ENCODE results near the gene RETREG2.
A peak's percentile ranks its signal among the peaks of the same experiment; 100 is the strongest.

Gene RETREG2

GRCh38 chr2:219177552-219178376 lies at the start of gene RETREG2:
RETREG2 (plus strand) TSS chr2:219178275; CDS start chr2:219178353, 78 bp downstream.
- DNase-seq (ENCODE audit: low read depth in 2 of 2), result peak; percentile 38 to 59

GRCh38 chr2:219128396-219128795 lies 49.7 kb upstream of the RETREG2 start:
- no peak for DNase-seq (ENCODE audit: low read depth in 2 of 2)

GRCh38 chr2:219129589-219129988 lies 48.5 kb upstream of the RETREG2 start:
- no peak for DNase-seq (ENCODE audit: low read depth in 2 of 2)

- DNase-seq (ENCODE audit: low read depth in 2 of 2), result no peak
These were observed 46.7 kb upstream of the RETREG2 start for GRCh38 chr2:219131327-219131726.

- no peak for DNase-seq (ENCODE audit: low read depth in 2 of 2)
These were observed 46.3 kb upstream of the RETREG2 start for GRCh38 chr2:219131744-219132143.

- no peak for DNase-seq (ENCODE audit: low read depth in 2 of 2)
These were observed 44.1 kb upstream of the RETREG2 start for GRCh38 chr2:219133976-219134375.

GRCh38 chr2:219140722-219141121 lies 37.4 kb upstream of the RETREG2 start:
- no peak for DNase-seq (ENCODE audit: low read depth in 2 of 2)

- DNase-seq (ENCODE audit: low read depth in 2 of 2), result no peak
These were observed 35.7 kb upstream of the RETREG2 start for GRCh38 chr2:219142329-219142728.

- DNase-seq (ENCODE audit: low read depth in 2 of 2), result no peak
These were observed 28.4 kb upstream of the RETREG2 start for GRCh38 chr2:219149667-219150066.

GRCh38 chr2:219155054-219155644 lies 22.9 kb upstream of the RETREG2 start:
- no peak for DNase-seq (ENCODE audit: low read depth in 2 of 2)

- DNase-seq (ENCODE audit: low read depth in 2 of 2), result no peak
These were observed 20.7 kb upstream of the RETREG2 start for GRCh38 chr2:219157396-219157795.

GRCh38 chr2:219158025-219158424 lies 20.1 kb upstream of the RETREG2 start:
- DNase-seq (ENCODE audit: low read depth in 2 of 2), result no peak

GRCh38 chr2:219158586-219158985 lies 19.5 kb upstream of the RETREG2 start:
- DNase-seq (ENCODE audit: low read depth in 2 of 2), result no peak

GRCh38 chr2:219159771-219160185 lies 18.3 kb upstream of the RETREG2 start:
- DNase-seq (ENCODE audit: low read depth in 2 of 2), result no peak

- peak; percentile 82 to 92 for DNase-seq (ENCODE audit: low read depth in 2 of 2)
These were observed 17.7 kb upstream of the RETREG2 start, which contains the start of gene NHEJ1 for GRCh38 chr2:219160186-219161017. NHEJ1 (minus strand) TSS chr2:219160815; CDS start chr2:219158362, 2,453 bp downstream.

GRCh38 chr2:219161097-219161496 lies 17.0 kb upstream of the RETREG2 start:
- DNase-seq (ENCODE audit: low read depth in 2 of 2), result no peak

- no peak for DNase-seq (ENCODE audit: low read depth in 2 of 2)
These were observed 14.9 kb upstream of the RETREG2 start for GRCh38 chr2:219163156-219163555.

GRCh38 chr2:219165058-219165911 lies 12.8 kb upstream of the RETREG2 start:
- no peak for DNase-seq (ENCODE audit: low read depth in 2 of 2)

GRCh38 chr2:219167997-219168396 lies 10.1 kb upstream of the RETREG2 start:
- DNase-seq (ENCODE audit: low read depth in 2 of 2), result no peak

GRCh38 chr2:219168526-219168925 lies 9.5 kb upstream of the RETREG2 start:
- no peak for DNase-seq (ENCODE audit: low read depth in 2 of 2)

- DNase-seq (ENCODE audit: low read depth in 2 of 2), result no peak
These were observed 9.1 kb upstream of the RETREG2 start for GRCh38 chr2:219168932-219169331.

Measured in stimulated activated CD4-positive, alpha-beta T cell treated with anti-CD3 and anti-CD28 coated beads, Interleukin-1b, Interleukin-23, amount 100 ng/mL, for 1 hour (primary cell).